Vagina (tissue), 2 donors: Measurements from ENCODE around the gene OR5H15. TPM values are rescaled to one million over a fixed set of nuclear protein-coding genes. Genes with fewer than 3 reads are reported as not detected.
"Not testable (repeated sequence)": the region's sequence is repeated elsewhere in the genome, so short reads cannot be mapped to it uniquely, and the experiment has no call there.

ENCODE experiments used
- DNase-seq, 2 donors: peaks; one replicate each; pipeline ENCODE4 v3.0.0-alpha.2; 2017; ENCODE audit errors: extremely low spot score in 2 of 2
- H3K27ac ChIP-seq: fragments of 200-600 bp; sonication (generic); one replicate; pipeline ENCODE4 v1.5.1; 2019
- H3K27me3 ChIP-seq: fragments of 200-600 bp; sonication (generic); one replicate; pipeline ENCODE4 v1.5.1; 2019
- H3K36me3 ChIP-seq, 2 donors: fragments of 200-600 bp; sonication (generic); one replicate each; pipeline ENCODE4 v1.5.1; 2017 to 2019
- H3K4me1 ChIP-seq: fragments of 200-600 bp; sonication (generic); one replicate; pipeline ENCODE4 v1.5.1; 2019
- H3K4me3 ChIP-seq, 2 donors: fragments of 200-600 bp; sonication (generic); 1 replicate in 1 of 2; 2 replicates in 1 of 2; pipeline ENCODE4 v1.5.1; 2016 to 2019
- H3K9me3 ChIP-seq: fragments of 200-600 bp; sonication (generic); one replicate; pipeline ENCODE4 v1.5.1; 2019
- POLR2A ChIP-seq, 2 donors: fragments of 450-650 bp; IDR thresholded peaks; one replicate each; pipeline ENCODE4 v1.6.1; 2017; ENCODE audit warnings: antibody characterized with exemption in 2 of 2, mild to moderate bottlenecking in 2 of 2, moderate library complexity in 2 of 2
- POLR2AphosphoS5 ChIP-seq, 2 donors: sonication (generic); formaldehyde crosslinking; IDR thresholded peaks; one replicate each; pipeline ENCODE4 v1.9.0; 2017; ENCODE audit warnings: antibody characterized with exemption in 2 of 2, mild to moderate bottlenecking in 2 of 2, low read depth in 1 of 2; ENCODE audit not compliant: insufficient read depth in 1 of 2
- intact Hi-C: fragments of 100-400 bp; cut with DNase I; formaldehyde crosslinking; loops from one replicate; pipeline ENCODE4 v1.15.1; 2023
- total RNA-seq: library from RNA; depleted of rRNA; stranded (reverse); fragments of >200 nt; gene quantifications from one replicate; pipeline ENCODE4 v1.2.3, GENCODE V29; 2016
- TF ChIP-seq, protein P1 (sequence below), 3 experiments: fragments of 450-650 bp in 2 of 3; fragments of 200-600 bp in 1 of 3; sonication (generic) in 1 of 3; IDR thresholded peaks; one replicate each; pipeline ENCODE4 v1.5.1; 2017 to 2019; ENCODE audit warnings: antibody characterized with exemption in 3 of 3, mild to moderate bottlenecking in 2 of 3, moderate library complexity in 2 of 3

Gene OR5H15
- total RNA-seq, 1 donor from 2014 or later: not detected

DNA sequence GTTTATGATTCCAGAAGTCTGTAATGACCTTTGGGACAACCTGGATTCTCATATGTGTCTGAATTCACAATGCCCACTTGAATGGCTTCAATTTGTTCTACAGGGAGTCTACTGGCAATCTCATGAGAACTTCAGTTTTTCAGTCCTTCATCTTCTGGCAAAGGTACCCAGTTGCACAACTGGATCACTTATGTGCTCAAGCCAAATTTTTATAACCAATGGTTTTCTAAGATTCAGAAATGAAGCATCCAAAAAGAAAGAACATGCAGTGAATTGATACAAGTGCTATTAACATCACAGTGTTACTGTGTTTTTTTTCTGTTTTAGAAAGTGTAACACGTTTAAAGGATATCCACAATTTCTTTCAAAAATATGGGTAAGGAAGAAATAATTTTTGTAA lies 19.3 kb upstream of the OR5H15 start, which contains the start of gene OR5H14:
Gene OR5H14 (plus strand): TSS at position 301 of the 400 bp plus-strand sequence. CDS start 1,907 bp downstream, outside the sequence.
- no peak within 1 kb of the TSS for H3K27ac ChIP-seq
- intact Hi-C loops: no loop called here
- no peaks in the 10 kb centered on the region for H3K9me3 ChIP-seq
- no peaks in the 10 kb centered on the region for H3K36me3 ChIP-seq
- DNase-seq: no peak
- H3K4me3 ChIP-seq: no peak within 1 kb of the TSS
- H3K27me3 ChIP-seq: no peaks in the 10 kb centered on the region
- no peaks in the 10 kb centered on the region for H3K4me1 ChIP-seq
- no peak for TF ChIP-seq POLR2A (IDR thresholded peaks at IDR 0.05)

DNA sequence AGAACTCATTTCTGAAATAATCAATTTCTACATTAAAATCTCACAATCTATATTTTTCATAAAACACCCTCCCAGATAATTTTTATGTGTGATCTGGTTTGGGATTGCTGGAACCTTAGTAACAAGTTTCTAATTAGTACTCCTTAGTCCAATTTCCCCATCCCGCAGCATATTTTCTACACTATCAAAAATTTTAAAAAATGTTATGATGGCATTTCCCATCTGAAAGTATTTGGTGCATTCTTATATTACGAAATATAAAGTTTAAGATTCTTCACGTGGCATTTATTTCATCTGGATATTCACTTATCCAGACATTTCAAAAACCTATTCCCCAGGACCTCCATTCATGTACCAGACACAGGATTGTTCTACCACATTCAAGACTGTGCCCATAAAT lies 17.7 kb upstream of the OR5H15 start:
- no peak for DNase-seq
- H3K27me3 ChIP-seq: no peaks in the 10 kb centered on the region
- TF ChIP-seq POLR2A (IDR thresholded peaks at IDR 0.05) (no peak), POLR2AphosphoS5 (IDR thresholded peaks at IDR 0.05; ENCODE audit: insufficient read depth in 1 of 2, low read depth in 1 of 2) (no peak)
- TF ChIP-seq, protein P1, sequence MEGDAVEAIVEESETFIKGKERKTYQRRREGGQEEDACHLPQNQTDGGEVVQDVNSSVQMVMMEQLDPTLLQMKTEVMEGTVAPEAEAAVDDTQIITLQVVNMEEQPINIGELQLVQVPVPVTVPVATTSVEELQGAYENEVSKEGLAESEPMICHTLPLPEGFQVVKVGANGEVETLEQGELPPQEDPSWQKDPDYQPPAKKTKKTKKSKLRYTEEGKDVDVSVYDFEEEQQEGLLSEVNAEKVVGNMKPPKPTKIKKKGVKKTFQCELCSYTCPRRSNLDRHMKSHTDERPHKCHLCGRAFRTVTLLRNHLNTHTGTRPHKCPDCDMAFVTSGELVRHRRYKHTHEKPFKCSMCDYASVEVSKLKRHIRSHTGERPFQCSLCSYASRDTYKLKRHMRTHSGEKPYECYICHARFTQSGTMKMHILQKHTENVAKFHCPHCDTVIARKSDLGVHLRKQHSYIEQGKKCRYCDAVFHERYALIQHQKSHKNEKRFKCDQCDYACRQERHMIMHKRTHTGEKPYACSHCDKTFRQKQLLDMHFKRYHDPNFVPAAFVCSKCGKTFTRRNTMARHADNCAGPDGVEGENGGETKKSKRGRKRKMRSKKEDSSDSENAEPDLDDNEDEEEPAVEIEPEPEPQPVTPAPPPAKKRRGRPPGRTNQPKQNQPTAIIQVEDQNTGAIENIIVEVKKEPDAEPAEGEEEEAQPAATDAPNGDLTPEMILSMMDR (IDR thresholded peaks at IDR 0.05): no peak
- intact Hi-C loops: no loop called here
- H3K9me3 ChIP-seq: no peaks in the 10 kb centered on the region
- no peaks in the 10 kb centered on the region for H3K36me3 ChIP-seq
- H3K4me3 ChIP-seq: no peak overlapping the region
- no peak overlapping the region for H3K27ac ChIP-seq
- no peaks in the 10 kb centered on the region for H3K4me1 ChIP-seq

DNA sequence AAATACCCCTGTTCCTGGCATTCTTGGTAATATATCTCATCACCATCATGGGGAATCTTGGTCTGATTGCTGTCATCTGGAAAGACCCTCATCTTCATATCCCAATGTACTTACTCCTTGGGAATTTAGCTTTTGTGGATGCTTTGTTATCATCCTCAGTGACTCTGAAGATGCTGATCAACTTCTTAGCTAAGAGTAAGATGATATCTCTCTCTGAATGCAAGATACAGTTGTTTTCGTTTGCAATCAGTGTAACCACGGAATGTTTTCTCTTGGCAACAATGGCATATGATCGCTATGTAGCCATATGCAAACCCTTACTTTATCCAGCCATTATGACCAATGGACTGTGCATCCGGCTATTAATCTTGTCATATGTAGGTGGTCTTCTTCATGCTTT lies 17.0 kb upstream of the OR5H15 start:
- intact Hi-C loops, H3K27ac ChIP-seq, H3K9me3 ChIP-seq, H3K4me3 ChIP-seq, H3K4me1 ChIP-seq, H3K27me3 ChIP-seq, H3K36me3 ChIP-seq, DNase-seq: not testable (repeated sequence)

DNA sequence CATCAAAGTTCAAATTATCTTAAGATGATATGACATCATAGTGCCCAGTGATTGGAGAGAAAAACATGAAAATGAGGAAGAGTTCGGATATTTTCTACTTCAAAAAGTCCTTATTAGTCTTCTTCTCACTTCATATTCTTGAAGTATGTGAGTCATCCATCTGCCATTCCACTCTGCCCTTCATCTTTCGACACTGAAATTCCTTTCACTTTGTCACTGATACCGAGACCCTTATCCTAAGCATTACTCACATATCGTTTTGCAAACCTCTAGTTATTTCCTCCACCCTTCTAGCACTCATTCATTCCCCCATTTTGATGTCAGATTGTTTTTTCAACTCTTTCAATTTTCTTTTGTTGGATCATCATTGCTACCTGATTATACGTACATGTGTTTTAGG lies 15.3 kb upstream of the OR5H15 start:
- Histone ChIP-seq H3K27me3 (no peaks in the 10 kb centered on the region), H3K36me3 (no peaks in the 10 kb centered on the region), H3K9me3 (no peaks in the 10 kb centered on the region), H3K27ac (no peak overlapping the region), H3K4me3 (no peak overlapping the region), H3K4me1 (no peaks in the 10 kb centered on the region)
- DNase-seq: no peak
- intact Hi-C loops: no loop called here
- TF ChIP-seq POLR2AphosphoS5 (IDR thresholded peaks at IDR 0.05; ENCODE audit: insufficient read depth in 1 of 2, low read depth in 1 of 2): no peak
- TF ChIP-seq POLR2A (IDR thresholded peaks at IDR 0.05): no peak
- TF ChIP-seq, protein P1 (IDR thresholded peaks at IDR 0.05): no peak

DNA sequence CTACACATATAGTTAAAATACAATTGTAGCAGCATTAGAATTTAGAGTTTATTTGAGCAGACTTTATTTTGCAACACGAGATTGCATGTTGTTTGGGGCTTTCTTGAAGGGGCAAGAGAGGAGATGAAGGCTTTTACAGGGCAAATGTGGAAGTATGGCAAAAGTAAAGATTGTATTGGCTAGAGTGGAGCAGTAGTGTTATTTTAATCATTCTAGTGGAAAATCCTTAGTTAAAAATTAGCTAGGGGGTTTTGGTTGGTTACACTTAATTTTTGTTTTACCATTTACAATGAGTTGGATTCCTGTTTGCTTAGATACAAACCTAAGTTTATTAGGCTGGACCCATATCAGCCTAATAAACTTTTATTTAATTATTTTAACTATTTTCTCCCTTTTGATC lies 4.6 kb downstream of the OR5H15 start:
- H3K27ac ChIP-seq: no peak overlapping the region
- DNase-seq: no peak
- intact Hi-C loops: no loop called here
- H3K27me3 ChIP-seq: no peaks in the 10 kb centered on the region
- no peak for TF ChIP-seq POLR2A (IDR thresholded peaks at IDR 0.05)
- TF ChIP-seq POLR2AphosphoS5 (IDR thresholded peaks at IDR 0.05; ENCODE audit: insufficient read depth in 1 of 2, low read depth in 1 of 2): no peak
- TF ChIP-seq, protein P1 (IDR thresholded peaks at IDR 0.05): no peak
- no peaks in the 10 kb centered on the region for H3K4me1 ChIP-seq
- H3K36me3 ChIP-seq: no peaks in the 10 kb centered on the region
- H3K9me3 ChIP-seq: no peaks in the 10 kb centered on the region
- H3K4me3 ChIP-seq: no peak overlapping the region

DNA sequence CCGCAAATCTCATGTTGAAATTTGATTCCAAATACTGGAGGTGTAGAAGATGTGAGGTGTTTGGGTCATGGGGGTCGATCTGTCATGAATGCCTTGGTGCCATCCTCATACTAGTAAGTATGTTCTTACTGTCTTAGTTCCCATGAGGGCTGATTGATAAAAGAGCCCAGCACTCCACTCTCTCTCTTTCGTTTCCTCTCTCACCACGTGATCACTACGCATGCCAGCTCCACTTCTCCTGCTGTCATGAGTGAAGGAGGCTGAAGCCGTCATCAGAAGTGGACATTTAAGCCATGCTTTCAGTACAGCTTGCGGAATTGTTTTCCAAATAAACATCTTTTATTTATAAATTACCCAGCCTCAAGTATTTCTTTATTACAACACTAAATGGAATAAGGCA lies 6.1 kb downstream of the OR5H15 start:
- Histone ChIP-seq H3K4me3 (no peak overlapping the region), H3K27me3 (no peaks in the 10 kb centered on the region), H3K27ac (no peak overlapping the region), H3K36me3 (no peaks in the 10 kb centered on the region), H3K4me1 (no peaks in the 10 kb centered on the region), H3K9me3 (no peaks in the 10 kb centered on the region)
- no peak for DNase-seq
- TF ChIP-seq POLR2A (IDR thresholded peaks at IDR 0.05) (no peak), POLR2AphosphoS5 (IDR thresholded peaks at IDR 0.05; ENCODE audit: insufficient read depth in 1 of 2, low read depth in 1 of 2) (no peak)
- TF ChIP-seq, protein P1 (IDR thresholded peaks at IDR 0.05): no peak
- intact Hi-C loops: no loop called here
